GM10266 (cell line): ENCODE measurements around the gene TMEM51.

ENCODE experiments used
- DNase-seq: peaks from one replicate; pipeline ENCODE4 v3.0.0; 2012; ENCODE audit errors: extremely low spot score
- TF ChIP-seq, protein P1 (sequence below): IDR thresholded peaks from 2 replicates; pipeline ENCODE4 v1.5.1; 2012; ENCODE audit warnings: mild to moderate bottlenecking, low read depth; ENCODE audit not compliant: control insufficient read depth, insufficient read depth; ENCODE audit errors: missing control alignments

The TMEM51 gene

DNA sequence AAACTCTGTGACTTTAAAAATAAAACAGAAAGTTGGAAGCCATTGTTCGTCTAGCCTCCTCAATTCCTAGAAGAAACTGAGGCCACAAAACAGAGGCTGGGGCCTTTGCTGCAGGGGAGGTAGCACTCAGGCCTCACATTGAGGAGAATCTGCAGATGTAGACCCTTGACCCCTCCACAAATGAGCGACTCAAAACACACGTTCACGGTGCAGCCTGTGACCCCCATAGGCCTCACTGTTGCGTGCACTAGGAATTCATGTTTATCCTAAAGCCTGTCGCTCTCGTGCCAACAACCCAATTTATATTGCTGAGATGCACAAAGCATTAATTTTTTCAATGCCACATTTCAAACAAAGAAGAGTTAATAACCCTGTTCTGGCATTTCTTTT is 5.6 kb downstream of the TMEM51 start:
- TF ChIP-seq, protein P1, sequence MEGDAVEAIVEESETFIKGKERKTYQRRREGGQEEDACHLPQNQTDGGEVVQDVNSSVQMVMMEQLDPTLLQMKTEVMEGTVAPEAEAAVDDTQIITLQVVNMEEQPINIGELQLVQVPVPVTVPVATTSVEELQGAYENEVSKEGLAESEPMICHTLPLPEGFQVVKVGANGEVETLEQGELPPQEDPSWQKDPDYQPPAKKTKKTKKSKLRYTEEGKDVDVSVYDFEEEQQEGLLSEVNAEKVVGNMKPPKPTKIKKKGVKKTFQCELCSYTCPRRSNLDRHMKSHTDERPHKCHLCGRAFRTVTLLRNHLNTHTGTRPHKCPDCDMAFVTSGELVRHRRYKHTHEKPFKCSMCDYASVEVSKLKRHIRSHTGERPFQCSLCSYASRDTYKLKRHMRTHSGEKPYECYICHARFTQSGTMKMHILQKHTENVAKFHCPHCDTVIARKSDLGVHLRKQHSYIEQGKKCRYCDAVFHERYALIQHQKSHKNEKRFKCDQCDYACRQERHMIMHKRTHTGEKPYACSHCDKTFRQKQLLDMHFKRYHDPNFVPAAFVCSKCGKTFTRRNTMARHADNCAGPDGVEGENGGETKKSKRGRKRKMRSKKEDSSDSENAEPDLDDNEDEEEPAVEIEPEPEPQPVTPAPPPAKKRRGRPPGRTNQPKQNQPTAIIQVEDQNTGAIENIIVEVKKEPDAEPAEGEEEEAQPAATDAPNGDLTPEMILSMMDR: no peak
- no peak for DNase-seq

DNA sequence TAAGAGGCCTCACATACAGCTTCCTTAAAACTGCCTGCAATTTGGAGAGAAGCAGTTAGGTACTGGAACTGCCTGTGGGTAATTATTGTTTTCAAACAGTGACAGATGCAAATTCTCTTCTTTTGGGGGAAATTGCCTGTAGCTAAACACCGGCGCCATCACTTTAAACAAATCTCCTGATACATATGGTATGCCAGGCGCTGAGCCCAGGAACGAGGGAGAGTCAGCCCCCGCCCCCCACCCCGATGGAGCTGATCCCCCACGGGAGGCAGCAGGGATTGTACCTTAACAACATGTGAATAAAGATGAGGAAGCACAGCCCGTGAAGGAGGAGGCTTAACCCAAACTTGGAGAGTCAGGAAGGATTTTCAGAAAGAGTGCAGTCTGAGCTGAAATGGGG is 7.1 kb downstream of the TMEM51 start:
- DNase-seq: no peak
- TF ChIP-seq, protein P1: no peak

- TF ChIP-seq, protein P1: no peak
- no peak for DNase-seq
Measured at GRCh38 chr1:15167386-15167785, 13.8 kb downstream of the TMEM51 start.

- TF ChIP-seq, protein P1: no peak
- DNase-seq: no peak
Measured at GRCh38 chr1:15168479-15168878, 14.9 kb downstream of the TMEM51 start.

GRCh38 chr1:15170071-15170470 is 16.5 kb downstream of the TMEM51 start:
- TF ChIP-seq, protein P1: no peak
- DNase-seq: no peak

DNA sequence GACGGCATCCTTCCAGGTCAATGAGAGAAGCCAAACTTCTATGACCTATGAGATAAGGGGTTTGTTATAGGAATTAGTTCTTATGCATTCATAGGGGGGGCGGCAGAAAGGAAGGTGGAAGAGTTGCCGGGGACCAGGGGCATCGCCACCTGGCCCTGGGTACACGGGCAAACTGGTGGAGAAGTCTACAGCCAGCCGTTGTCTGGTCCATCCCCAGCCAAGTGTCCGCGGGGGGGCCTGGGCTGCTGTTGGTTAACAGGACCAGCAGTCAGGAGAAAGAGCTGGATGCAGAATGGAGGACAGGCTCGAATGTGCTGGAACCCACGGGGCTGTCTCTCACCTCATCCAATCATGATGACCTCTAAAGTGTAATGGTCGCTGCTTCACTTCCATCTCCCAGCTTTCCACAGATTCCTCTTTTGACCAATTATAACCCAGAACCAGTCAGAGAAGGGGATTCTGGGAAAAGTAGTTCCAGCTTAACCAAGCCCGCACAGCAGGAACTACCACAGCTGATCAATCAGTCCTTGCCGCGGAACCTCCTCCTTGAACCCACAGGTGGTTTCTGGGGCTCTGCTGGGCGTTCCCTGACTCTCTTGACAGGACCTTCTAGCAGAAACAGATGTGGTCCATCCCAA is 17.8 kb downstream of the TMEM51 start:
- no peak for DNase-seq
- TF ChIP-seq, protein P1: no peak

DNA sequence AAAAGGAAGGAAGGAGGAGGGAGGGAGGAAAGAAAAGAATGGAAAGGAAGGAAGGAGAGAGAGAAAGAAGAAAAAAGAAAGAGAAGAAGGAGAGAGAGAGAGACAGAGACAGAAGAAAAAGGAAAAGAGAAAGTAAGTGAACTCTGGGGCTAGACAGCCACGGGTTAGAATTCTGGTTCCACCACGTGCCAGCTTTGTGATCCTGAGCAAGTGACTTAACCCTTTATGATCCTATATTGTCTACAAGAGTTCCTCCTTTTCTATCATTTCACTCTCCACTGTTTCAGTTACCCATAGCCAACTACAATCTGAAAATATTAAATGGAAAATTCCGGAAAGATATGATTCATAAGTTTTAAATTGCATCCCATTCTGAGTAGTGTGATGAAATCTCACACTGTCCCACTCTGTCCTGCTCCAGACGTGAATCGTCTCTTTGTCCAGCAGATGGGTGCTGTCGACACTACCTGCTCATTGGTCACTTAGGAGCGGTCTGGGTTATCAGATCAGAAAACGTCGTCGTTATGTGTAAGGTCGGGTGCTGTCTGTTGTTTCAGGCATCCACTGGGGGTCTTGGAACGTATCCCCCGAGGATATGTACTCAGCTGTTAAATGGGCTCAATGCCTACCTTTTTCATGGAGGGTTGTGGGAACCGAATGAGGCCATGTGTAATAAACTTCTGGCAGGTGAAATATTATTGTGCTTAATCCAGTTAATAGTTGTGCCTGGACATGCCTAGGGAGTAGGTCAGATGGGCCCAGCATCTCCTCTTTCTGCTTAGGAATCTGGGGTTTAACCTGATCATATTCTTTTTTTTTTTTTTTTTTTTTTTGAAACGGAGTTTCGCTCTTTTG is 19.1 kb downstream of the TMEM51 start:
- TF ChIP-seq, protein P1: no peak
- DNase-seq: no peak
